ENCODE data around the gene EXO1.
"Not testable (repeated sequence)": the region's sequence is repeated elsewhere in the genome, so short reads cannot be mapped to it uniquely, and the experiment has no call there.

The EXO1 gene

GRCh38 chr1:241837901-241838300 is 10.1 kb upstream of the EXO1 start:
- DNase-seq, result no peak

GRCh38 chr1:241838897-241839296 is 9.1 kb upstream of the EXO1 start:
- no peak for DNase-seq

DNA sequence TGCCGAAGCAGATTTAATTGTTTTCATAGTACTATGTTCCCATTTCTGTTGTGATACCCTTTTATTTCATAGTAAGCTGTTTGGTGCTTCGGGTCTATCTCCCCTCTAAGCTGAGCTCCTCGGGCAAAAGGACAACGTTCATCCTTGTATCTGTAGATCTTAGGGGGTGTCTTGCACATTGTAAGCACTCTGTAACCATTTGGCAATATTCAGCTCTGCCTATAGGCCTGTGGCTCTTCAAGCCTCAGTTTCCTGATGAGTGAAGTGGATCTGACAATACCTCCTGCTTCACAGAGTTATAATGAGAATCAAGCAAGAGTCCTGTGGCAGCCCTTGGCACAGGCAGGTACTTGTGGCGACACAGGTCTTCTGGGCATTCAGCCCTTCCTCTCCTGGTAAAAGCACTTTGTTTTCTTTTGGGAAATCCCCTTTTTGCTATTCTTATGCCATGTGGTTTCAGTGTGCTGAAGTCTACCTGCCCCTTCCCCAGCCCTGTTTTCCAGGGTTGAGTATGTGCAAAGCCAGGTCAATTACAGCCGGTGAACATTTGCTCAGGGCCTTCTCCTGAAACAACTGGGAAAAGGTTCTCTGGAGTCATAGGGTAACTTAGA is 8.5 kb upstream of the EXO1 start:
- DNase-seq, result no peak

DNA sequence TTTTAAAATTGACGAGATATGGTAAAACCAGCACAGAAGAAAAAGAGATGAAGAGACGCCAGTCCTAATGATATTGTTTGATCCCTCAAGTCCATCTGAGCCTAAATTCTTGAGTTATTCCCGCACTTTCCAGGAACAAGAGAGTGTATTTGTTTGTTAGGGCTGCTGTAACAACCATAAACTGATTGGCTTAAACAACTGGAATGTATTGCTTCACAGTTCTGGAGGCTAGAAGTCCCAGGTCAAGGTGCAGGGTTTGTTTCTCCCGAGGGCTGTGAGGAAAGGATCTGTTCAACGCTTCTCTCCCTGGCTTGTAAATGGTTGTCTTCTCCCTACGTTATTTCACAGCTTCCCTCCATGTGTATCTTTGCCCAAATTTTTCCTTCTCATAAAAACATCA is 7.8 kb upstream of the EXO1 start:
- DNase-seq, result no peak

DNA sequence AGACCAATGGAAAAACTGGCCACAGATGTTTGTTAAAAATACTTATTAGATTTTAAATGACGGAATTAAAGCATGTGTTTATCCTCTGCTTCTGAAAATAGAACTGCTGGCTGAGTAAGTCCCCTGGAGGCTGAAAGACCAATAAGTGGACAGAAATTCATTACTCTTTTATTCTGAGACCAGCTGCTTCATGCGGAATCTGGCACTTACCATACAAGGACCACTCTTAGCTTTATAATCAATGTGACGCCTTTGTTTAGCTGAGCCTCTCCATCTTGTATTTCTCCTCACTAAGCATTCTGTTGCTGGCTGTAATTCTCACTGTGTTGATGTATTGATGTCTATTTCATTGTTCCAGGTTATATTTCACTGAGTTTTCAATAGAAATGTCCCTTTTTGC is 6.3 kb upstream of the EXO1 start:
- no peak for DNase-seq

- no peak for DNase-seq
Measured at GRCh38 chr1:241842565-241842964, 5.4 kb upstream of the EXO1 start.

DNA sequence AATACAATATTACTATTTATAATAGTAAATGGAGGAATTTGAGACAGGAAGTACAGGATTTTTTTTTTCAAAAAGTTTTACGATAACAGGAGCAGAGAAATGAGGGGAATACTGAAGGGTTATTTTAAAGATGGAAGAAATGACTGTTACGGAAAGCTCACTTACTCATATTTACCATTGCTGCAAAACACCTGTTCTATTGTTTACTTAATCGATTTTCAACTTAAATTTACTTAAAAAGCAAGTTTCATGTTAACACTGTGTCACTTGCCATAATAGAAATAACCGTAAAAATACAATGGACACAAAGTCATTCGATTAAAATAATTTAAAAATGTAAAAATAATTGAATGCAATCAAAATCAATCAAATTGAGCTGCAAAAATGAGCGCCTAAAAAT is 3.4 kb upstream of the EXO1 start:
- DNase-seq, result no peak

DNA sequence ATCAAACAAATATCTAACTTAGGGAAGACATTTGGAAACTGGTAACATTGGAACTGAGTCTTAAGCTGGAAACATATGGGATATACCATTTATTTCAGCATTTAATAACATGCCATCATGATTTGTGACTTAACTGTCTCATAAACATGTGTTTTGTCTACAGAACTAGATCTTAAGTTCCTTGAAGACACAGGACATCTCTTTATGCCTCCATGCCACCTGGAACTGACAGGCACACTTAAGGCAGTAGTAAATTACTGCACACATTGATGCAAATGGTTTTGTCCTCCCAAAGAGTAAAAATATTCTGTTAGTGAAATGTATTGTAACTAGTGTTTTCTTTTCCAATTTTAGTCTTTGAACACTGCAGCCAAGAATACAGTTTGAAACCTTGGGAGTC is 1.6 kb upstream of the EXO1 start:
- DNase-seq, result no peak

GRCh38 chr1:241846862-241847539 is 1.0 kb upstream of the EXO1 start:
- no peak for DNase-seq

GRCh38 chr1:241847540-241847795 is 536 bp upstream of the EXO1 start:
- DNase-seq, result no peak

- no peak for DNase-seq
Measured at GRCh38 chr1:241848686-241849344, 811 bp downstream of the EXO1 start.

DNA sequence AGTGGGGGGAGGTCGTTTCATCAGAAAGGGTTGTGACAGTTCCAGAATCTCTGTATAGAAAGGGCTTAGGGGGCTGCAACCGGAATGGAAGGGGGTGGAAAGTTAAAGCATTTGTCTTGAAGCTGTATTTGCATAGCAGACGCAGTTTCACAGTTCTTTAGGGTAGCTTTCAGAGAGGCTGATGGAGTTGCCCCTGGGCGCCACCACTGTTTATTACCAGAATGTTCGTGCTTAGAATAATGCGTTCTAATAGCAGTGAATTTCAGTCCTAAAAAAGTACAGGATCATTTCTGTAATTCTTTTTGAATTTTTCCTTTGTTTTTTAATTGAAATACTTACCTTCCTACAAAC is 1.3 kb downstream of the EXO1 start:
- DNase-seq, result no peak

DNA sequence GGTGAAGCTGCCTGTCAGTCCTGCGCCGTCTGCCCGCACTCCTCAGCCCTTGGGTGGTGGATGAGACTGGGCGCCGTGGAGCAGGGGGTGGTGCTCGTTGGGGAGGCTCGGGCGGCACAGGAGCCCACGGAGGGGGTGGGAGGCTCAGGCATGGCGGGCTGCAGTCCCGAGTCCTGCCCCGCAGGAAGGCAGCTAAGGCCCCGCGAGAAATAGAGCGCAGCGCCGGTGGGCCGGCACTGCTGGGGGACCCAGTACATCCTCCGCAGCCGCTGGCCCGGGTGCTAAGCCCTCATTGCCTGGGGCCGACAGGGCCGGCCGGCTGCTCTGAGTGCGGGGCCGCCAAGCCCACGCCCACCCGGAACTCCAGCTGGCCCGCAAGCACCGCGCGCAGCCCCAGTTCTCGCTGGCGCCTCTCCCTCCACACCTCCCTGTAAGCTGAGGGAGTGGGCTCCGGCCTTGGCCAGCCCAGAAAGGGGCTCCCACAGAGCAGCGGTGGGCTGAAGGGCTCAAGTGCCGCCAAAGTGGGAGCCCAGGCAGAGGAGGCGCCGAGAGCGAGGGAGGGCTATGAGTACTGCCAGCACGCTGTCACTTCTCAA is 7.6 kb downstream of the EXO1 start:
- DNase-seq, result not testable (repeated sequence)

DNA sequence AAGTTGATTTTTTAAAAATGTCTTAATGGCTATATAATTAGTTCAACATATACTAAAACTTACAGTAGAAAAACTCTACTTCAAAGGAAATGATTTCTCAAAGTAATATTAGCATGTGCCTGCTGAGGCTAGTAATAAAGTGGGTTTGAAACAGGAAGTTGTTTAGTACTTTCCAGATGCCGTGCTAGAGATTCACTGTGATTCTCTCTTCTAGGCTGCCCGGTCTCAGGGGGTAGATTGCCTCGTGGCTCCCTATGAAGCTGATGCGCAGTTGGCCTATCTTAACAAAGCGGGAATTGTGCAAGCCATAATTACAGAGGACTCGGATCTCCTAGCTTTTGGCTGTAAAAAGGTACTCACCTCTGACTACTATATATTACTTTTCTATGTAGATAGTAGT is 9.1 kb downstream of the EXO1 start:
- DNase-seq, result no peak

- no peak for DNase-seq
Measured at GRCh38 chr1:241860922-241861321, 12.9 kb downstream of the EXO1 start.

DNA sequence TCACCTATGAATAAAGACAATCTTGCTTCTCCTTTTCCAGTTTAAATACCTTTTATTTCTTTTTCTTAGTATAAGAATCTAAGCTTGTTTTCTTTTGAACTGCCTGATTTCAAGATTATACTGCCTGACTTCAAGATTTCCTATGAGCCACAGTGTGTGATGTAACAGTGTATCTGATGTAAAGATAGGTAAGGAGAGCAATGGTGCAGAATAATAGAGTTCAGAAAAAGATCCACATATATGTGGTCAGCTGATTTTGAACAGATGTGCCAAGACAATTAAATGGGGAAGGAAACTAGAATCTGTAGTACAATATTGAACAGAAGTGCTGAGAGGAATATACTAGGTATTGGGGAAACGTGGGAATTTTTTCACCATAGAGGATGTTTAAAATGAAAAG is 21.0 kb downstream of the EXO1 start:
- DNase-seq, result no peak

DNA sequence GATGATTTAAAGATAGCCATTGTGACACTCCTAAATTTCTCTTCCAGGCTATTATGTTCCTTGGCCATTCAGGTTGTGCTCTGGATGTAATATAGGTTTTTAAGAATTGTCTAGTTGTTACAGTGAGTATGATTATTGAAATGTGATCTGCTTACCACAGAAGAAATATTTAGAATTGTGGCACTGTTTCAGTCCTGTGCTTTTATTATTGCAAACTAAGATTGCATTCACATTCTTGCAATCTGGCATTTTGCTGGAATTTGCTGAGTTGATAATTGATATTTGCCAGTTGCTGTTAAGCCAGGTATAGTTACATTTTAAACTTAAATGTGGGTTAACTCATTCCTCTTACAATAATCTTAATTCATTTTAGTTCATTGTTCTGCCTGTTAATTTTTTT is 22.3 kb downstream of the EXO1 start:
- no peak for DNase-seq

DNA sequence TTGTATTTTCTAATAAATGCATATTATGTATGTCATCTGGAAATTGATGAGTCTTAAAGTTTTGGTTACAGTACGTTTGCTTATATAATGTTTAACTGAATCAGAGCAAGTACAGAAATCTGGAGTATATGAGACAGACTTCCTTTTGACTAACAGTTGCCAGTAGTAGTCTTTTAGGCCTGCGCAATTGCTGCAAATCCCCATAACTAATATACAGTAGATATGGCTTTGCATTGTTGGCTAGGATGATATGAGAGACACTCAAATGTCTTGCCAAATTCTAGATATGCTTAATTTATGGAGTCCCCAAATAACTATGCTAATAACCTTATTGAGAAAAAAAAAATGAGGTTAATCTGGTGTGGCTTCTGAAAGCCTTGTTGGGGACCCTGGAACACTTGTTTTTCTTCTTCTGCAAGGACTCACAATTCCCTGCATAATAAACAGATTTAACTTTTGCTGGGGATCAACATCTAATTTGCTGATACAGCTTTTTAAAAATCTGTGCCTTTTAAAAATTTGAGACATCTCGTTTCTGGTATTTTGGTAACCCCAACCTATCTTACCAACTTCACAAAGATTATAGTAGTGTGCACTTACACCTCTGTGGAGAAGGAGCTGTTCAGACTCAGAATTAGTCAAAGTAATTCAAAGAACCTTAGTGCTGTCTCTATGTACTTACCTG is 22.9 kb downstream of the EXO1 start:
- no peak for DNase-seq

DNA sequence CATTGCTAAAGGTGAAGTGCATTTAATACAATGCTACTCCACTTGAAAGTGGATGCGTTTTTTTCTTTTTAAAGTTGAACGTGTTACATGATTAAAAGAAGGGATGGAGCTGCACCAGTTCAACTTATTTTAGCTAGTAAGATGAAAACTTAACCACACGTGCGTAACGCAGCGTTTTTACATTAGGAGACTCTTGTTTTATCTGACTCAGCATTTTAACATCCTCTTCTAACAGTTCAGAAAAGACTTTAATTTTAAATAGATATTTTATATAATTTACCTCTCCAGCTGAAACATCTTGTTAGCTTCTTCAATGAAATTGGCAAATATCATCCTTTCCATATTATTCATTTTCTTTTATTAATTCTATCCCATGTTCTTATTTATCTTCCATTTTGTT is 33.4 kb downstream of the EXO1 start:
- DNase-seq, result no peak

DNA sequence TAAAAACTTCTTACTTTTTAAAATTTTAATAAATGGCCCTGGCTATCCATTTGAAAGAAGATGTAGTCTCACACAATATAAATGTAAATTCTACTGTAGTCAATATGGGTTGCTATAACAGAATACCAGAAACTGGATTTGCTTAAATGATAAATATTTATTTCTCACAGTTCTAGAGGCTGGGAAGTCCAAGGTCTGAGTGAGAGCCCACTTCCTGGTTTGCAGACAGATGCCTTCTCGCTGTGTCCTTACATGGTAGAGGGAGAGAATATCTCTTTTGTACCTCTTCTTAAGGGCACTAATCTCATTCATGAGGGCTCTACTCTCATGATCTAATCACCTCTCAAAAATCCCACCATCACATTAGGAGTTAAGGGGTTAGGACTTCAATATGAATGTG is 35.2 kb downstream of the EXO1 start:
- DNase-seq, result no peak

GRCh38 chr1:241888232-241888631 is 40.2 kb downstream of the EXO1 start:
- no peak for DNase-seq

DNA sequence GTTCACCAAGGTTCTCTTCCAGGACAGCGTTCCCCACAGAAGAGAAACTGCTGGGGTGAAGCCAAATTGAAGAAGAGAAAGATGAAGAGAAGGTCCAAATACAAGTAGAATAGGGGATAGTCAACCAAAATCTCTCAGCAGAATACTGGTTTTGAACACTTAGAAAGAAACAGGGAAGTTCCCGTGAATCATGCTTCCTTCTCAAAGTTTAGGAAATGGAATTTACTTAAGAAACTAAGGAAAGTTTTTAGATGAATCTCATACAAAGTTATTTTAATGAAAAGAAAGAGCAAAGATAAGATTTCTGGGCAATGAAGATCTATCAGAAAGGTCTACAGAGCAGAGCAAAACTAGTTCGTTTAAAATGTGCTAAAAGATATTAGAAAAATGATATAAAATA is 43.3 kb downstream of the EXO1 start:
- no peak for DNase-seq

- no peak for DNase-seq
Measured at GRCh38 chr1:241894016-241894415, 46.0 kb downstream of the EXO1 start.

DNA sequence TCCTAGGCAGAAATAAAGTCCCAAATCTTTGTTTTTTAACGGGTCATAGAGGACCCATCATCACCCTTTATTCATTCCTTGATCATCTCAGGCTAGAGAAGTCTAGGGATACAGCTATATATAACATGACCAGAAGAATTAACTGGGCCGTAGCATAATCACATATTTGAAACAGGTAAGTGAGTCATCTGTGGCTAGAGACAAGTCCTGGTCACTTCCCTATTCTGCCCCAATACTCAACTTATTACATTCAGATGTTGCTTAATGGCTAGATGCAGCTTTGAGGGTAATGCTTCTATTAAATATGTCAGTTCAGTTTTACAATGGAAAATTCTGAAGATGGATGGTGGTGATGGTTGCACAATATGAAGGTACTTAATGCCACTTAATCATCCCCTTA is 47.0 kb downstream of the EXO1 start:
- no peak for DNase-seq
